Upper lobe of left lung (tissue), 6 donors: Measurements from ENCODE around the gene CLDN18. TPM values are rescaled to one million over a fixed set of nuclear protein-coding genes. Genes with fewer than 3 reads are reported as not detected.

Experiments used
- ATAC-seq, 2 donors: fragments of 200-7000 bp; cut with Tn5 transposase; one replicate each; pipeline ENCODE4 v1.9.1; 2022; ENCODE audit warnings: mild to moderate bottlenecking in 2 of 2, moderate library complexity in 2 of 2; ENCODE audit not compliant: low FRiP score in 2 of 2
- DNase-seq, 2 donors: peaks; one replicate each; pipeline ENCODE4 v3.0.0-alpha.2; 2019 to 2020
- H3K27ac ChIP-seq, 4 donors: fragments of 200-600 bp; sonication (generic); one replicate each; pipeline ENCODE4 v1.5.1; 2016 to 2019
- H3K27me3 ChIP-seq, 4 donors: fragments of 200-600 bp; sonication (generic); one replicate each; pipeline ENCODE4 v1.5.1; 2017 to 2019
- H3K36me3 ChIP-seq, 4 donors: fragments of 200-600 bp; sonication (generic); one replicate each; pipeline ENCODE4 v1.5.1; 2016 to 2019
- H3K4me1 ChIP-seq, 4 donors: fragments of 200-600 bp; sonication (generic); one replicate each; pipeline ENCODE4 v1.5.1; 2018 to 2019
- H3K4me3 ChIP-seq, 4 donors: fragments of 200-600 bp; sonication (generic); one replicate each; pipeline ENCODE4 v1.5.1; 2017 to 2019; ENCODE audit warnings: mild to moderate bottlenecking in 2 of 4, moderate library complexity in 1 of 4
- H3K9me3 ChIP-seq, 4 donors: fragments of 200-600 bp; sonication (generic); one replicate each; pipeline ENCODE4 v1.5.1; 2018 to 2019
- CTCF ChIP-seq, 6 experiments: fragments of 450-650 bp in 4 of 6; fragments of 200-600 bp in 2 of 6; sonication (generic) in 2 of 6; IDR thresholded peaks; one replicate each; pipeline ENCODE4 v1.5.1; 2016 to 2019; ENCODE audit warnings: antibody characterized with exemption in 6 of 6
- EP300 ChIP-seq, 4 donors: sonication (generic); formaldehyde crosslinking; IDR thresholded peaks; one replicate each; pipeline ENCODE4 v1.5.1; 2017; ENCODE audit warnings: antibody characterized with exemption in 4 of 4, control low read depth in 2 of 4
- POLR2A ChIP-seq, 4 donors: fragments of 450-650 bp; IDR thresholded peaks; one replicate each; pipeline ENCODE4 v1.5.1; 2016 to 2017; ENCODE audit warnings: antibody characterized with exemption in 4 of 4, mild to moderate bottlenecking in 2 of 4
- POLR2AphosphoS5 ChIP-seq, 2 donors: sonication (generic); formaldehyde crosslinking; IDR thresholded peaks; one replicate each; pipeline ENCODE4 v1.5.1; 2017; ENCODE audit warnings: antibody characterized with exemption in 2 of 2
- WGBS, 2 donors: methylation state at CpG; one replicate each; pipeline ENCODE4 v1.1.5; 2017 to 2018; 5-methylcytosine and 5-hydroxymethylcytosine counted together
- total RNA-seq, 6 donors: library from RNA; depleted of rRNA in 4 of 6; stranded (reverse); fragments of >200 nt in 4 of 6; gene quantifications; one replicate each; pipeline versions ENCODE4 v1.1.0 to v1.2.1, GENCODE V29; 2016 to 2021
- donor health status: DM: no; HTN: no; CAD: no; lungs with moderate emphysema.
- donor health status: DM: no; HTN: yes; CAD: no; lungs with severe emphysema.

Gene CLDN18
- total RNA-seq, 6 donors from 2014 or later, result 134 to 673 (median 360) TPM

GRCh38 chr3:138081371-138082084 is 71.6 kb downstream of the CLDN18 start:
- DNase-seq (no peak), ATAC-seq (peak; percentile 20 to 89)
- Histone ChIP-seq H3K4me1 (no peaks in the 10 kb centered on the region), H3K9me3 (no peaks in the 10 kb centered on the region), H3K27me3 (no peaks in the 10 kb centered on the region), H3K4me3 (no peak overlapping the region), H3K36me3 (peaks cover 0 to 46% (median 16%) of the 10 kb centered on the region in 4 donors), H3K27ac (no peak overlapping the region)
- WGBS, 2 donors, result 82 to 85% methylated on average over 5 of the region's 5 CpGs
- TF ChIP-seq POLR2AphosphoS5 (IDR thresholded peaks at IDR 0.05), result no peak
- TF ChIP-seq POLR2A (IDR thresholded peaks at IDR 0.05), result no peak
- TF ChIP-seq CTCF (IDR thresholded peaks at IDR 0.05), result no peak
- no peak for TF ChIP-seq EP300 (IDR thresholded peaks at IDR 0.05)

- 69 to 71% methylated on average over 7 to 8 of the region's 8 CpGs for WGBS, 2 donors
- H3K9me3 ChIP-seq, result no peaks in the 10 kb centered on the region
- H3K4me1 ChIP-seq, result no peaks in the 10 kb centered on the region
- peak; percentile 42 to 83 for ATAC-seq
- H3K4me3 ChIP-seq, result no peak overlapping the region
- no peak for DNase-seq
- H3K36me3 ChIP-seq, result peaks cover 0 to 49% (median 19%) of the 10 kb centered on the region in 4 donors
- H3K27me3 ChIP-seq, result no peaks in the 10 kb centered on the region
- H3K27ac ChIP-seq, result no peak overlapping the region
- no peak for TF ChIP-seq POLR2A (IDR thresholded peaks at IDR 0.05)
- TF ChIP-seq EP300 (IDR thresholded peaks at IDR 0.05), result no peak
- TF ChIP-seq CTCF (IDR thresholded peaks at IDR 0.05), result no peak
- no peak for TF ChIP-seq POLR2AphosphoS5 (IDR thresholded peaks at IDR 0.05)
Observed at GRCh38 chr3:138082085-138082991, 72.4 kb downstream of the CLDN18 start.

- no peaks in the 10 kb centered on the region for H3K27me3 ChIP-seq
- no peaks in the 10 kb centered on the region for H3K9me3 ChIP-seq
- H3K4me1 ChIP-seq, result no peaks in the 10 kb centered on the region
- no peak overlapping the region for H3K27ac ChIP-seq
- peaks cover 0 to 52% (median 20%) of the 10 kb centered on the region in 4 donors for H3K36me3 ChIP-seq
- H3K4me3 ChIP-seq, result no peak overlapping the region
- TF ChIP-seq CTCF (IDR thresholded peaks at IDR 0.05) (no peak), POLR2AphosphoS5 (IDR thresholded peaks at IDR 0.05) (no peak), POLR2A (IDR thresholded peaks at IDR 0.05) (no peak), EP300 (IDR thresholded peaks at IDR 0.05) (no peak)
- DNase-seq, result no peak
- ATAC-seq, result no peak
Observed at GRCh38 chr3:138082992-138083386, 73.0 kb downstream of the CLDN18 start.

Other genes with a start within 250 kb of the CLDN18 start
- under 1 TPM in 1 of 6 donors, not detected in 5; 0.14 TPM for gene SOX14, start 245.8 kb upstream of the CLDN18 start, total RNA-seq
- 10 to 100 TPM; 15.9 to 97.4 (median 24.5) TPM for gene DZIP1L, start 105.4 kb downstream of the CLDN18 start, total RNA-seq
- under 1 TPM in 2 of 6 donors, not detected in 4; 0.40 to 0.44 TPM for gene A4GNT, start 122.2 kb downstream of the CLDN18 start, total RNA-seq
- gene DBR1, start 164.8 kb downstream of the CLDN18 start, total RNA-seq, result 10 to 100 TPM in 5 of 6 donors, 1 to 10 TPM in 1; 3.7 to 20.6 (median 14.4) TPM
- 10 to 100 TPM; 40.2 to 67.4 (median 48.1) TPM for gene ARMC8, start 177.1 kb downstream of the CLDN18 start, total RNA-seq